ENCODE measurements around the gene SNX27.
"Not testable (repeated sequence)": the region's sequence is repeated elsewhere in the genome, so short reads cannot be mapped to it uniquely, and the experiment has no call there.

SNX27 gene

DNA sequence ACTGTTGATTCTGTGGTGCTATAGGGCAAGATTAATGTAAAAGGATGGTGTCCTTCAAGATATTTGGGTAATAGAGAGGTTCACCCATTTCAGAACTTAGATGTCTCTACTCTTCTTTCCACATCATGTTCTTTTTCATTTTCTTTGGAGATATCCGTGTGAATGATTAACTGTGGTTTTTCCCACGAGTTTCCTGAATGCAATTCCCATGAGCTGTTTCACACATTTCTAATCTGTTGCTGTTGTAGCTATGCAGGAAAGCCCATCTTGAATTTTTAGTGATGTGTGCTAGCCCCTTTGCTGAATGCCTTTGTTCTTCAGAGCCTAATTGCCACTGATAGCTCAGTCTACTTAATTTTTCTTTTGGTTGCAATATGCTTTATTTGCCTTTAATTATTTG, 27.6 kb downstream of the SNX27 start:
- DNase-seq (ENCODE audit: low read depth), result no peak

DNA sequence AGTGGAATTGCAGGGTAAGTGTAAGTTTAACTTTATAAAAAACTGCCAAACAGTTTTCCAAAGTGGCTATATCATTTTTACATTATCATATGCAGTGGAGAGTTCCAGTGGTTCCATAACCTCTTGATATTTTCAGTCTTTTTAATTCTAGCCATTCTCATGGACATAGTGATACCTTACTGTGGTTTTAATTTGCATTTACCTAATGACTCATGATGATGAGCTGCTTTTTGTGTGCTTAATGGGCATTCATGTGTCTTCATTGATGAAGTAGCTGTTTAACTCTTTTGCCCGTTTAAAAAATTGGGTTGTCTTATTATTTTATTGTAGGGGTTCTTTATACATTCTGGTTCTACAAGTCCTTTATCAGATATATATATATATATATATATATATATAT, 29.4 kb downstream of the SNX27 start:
- DNase-seq (ENCODE audit: low read depth), result no peak

DNA sequence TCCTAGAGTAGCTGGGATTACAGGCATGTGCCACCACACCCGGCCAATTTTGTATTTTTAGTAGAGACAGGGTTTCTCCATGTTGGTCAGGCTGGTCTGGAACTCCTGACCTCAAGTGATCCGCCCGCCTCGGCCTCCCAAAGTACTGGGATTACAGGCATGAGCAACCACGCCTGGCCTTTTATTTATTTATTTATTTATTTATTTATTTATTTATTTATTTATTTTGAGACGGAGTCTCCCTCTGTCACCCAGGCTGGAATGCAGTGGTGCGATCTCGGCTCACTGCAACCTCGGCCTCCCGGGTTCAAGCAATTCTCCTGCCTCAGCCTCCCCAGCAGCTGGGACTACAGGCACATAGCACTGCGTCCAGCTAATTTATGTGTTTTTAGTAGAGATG, 31.2 kb downstream of the SNX27 start:
- not testable (repeated sequence) for DNase-seq (ENCODE audit: low read depth)

DNA sequence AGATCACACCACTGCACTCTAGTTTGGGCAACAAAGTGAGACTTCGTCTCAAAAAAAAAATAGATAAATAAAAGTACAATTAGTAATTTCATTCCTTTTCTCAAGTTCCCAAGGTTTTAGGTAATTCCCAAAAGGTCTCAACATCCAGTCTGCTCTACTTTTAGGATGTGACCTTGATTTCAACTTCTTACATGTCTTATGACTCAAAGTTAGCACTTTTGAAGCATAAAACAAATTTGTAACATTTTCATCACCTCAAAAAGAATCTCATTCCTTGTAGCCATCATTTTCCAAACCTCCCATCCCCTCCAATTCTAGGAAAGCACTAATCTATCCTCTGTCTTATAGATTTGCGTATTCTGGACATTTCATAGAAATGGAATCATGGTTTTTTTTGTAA, 32.2 kb downstream of the SNX27 start:
- DNase-seq (ENCODE audit: low read depth), result no peak

DNA sequence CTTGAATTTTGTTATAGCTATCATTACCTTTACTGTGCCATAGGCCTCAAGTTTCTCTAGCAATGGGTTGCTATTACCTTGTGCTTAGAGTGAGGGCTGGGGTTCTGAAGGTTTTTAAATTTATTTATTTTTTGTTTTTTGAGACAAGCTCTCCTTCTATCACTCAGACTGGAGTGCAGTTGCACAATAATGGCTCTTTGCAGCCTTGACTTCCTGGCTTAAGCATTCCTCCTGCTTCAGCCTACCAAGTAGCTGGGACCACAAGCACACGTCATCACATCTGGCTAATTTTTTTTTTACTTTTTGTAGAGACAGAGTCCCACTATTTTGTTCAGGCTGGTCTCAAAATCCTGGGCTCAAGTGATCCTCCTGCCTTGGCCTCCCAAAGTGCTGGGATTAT, 41.5 kb downstream of the SNX27 start:
- no peak for DNase-seq (ENCODE audit: low read depth)

DNA sequence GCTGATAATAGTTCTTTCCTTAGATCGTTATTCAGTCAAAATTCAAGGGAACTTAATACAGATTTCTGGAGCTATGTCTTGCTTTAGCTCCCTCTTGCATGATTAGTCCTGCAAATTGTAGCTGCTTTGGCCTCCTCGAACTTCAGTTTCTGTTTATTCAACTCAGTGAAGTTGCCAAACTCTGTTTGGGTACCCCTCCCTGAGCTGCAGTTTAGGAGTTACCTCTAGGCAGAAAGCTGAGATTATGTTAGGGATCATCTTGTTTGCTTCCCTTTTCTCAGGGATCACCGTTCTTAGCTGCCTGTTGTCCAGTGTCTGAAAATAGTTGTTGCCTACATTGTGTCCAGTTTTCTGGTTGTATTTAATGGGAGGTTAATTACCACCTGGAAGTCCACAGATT, 43.5 kb downstream of the SNX27 start:
- no peak for DNase-seq (ENCODE audit: low read depth)

DNA sequence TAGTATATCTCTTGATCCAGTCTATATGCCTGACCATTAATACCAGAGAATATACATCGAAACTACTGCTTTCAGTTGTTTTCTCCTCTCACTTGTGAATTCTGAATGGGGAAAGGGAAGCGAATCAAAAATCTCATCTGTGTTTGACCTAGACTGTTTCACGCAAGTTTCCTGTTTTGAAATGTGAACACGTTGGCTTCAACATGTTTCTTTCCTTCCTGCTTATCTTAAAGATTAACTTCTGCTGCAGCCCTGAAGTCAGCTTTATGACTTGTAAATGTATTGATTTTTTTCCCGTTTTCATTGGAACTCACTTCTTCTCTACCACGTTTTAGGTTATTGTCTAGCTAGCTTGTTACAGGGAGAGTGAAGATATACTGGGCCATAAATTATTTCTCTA, 49.9 kb downstream of the SNX27 start:
- DNase-seq (ENCODE audit: low read depth), result no peak

DNA sequence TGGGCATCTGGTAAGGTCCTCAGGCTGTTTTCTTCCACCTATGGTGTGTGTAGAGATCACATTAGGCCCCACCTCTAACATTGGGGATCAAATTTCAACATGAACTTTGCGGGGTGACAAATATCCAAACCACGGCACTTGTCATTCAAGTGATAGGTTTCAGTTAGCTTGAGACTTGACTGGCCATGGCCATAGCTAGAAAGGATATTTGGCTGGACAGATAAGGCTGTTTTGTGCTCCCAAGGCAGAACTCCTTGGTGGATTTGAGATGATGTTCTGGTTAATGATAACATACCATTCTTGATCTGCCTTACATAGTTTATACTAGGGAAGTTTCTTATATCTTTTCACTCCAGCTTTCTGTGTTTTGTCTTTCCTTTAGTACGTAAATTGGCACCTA, 56.2 kb downstream of the SNX27 start:
- no peak for DNase-seq (ENCODE audit: low read depth)

DNA sequence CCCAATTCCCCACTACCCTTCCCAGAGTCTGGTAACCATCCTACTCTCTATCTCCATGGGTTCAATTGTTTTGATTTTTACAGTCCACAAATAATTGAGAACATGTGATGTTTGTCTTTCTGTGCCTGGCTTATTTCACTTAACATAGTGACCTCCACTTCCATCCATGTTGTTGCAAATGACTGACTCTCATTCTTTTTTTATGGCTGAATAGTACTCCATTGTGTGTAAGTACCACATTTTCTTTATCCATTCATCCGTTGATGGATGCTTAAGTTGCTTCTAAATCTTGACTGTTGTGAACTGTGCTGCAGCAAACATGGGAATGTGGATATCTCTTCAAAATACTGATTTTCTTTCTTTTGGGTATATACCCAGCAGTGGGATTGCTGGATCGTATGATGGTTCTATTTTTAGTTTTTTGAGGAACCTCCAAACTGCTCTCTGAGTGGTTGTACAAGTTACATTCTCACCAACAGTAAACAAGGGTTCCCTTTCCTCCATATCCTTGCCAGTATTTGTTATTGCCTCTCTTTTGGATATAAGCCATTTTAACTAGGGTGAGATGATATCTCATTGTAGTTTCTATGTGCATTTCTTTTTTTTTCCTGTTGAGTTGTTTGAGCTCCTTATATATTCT, 58.3 kb downstream of the SNX27 start:
- not testable (repeated sequence) for DNase-seq (ENCODE audit: low read depth)

DNA sequence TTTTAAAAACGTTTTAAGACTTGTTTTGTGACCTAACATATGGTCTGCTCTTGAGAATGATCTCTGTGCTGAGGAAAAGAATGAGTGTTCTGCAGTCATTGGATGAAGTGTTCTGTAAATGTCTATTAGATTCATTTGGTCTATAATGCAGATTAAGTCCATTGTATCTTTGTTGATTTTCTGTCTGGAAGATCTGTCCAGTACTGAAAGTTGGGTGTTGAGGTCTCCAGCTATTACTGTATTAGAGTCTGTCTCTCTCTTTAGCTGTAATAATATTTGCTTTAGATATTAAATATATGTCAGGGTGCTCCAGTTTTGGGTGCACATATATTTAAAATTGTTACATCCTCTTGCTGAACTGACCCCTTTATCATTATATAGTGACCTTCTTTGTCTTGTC, 61.6 kb downstream of the SNX27 start:
- DNase-seq (ENCODE audit: low read depth), result no peak

DNA sequence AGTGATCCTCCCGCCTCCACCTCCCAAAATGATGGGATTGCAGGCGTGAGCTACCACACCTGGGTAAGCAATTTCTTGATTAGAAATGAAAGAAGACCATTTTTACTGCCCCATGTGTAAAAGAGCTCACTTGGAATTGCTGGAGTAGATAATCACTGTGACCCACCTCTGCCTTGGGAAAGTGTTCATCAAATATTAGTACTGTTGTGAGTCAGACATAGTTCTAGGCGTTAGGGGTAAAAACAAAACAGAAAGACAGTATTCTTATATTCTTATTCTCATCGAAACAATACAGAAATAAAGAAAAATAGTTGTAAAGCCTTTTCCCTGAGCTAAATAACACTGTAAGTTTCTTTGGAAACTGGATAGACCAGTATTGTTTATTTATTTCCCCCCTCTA, 68.5 kb downstream of the SNX27 start:
- DNase-seq (ENCODE audit: low read depth), result no peak

DNA sequence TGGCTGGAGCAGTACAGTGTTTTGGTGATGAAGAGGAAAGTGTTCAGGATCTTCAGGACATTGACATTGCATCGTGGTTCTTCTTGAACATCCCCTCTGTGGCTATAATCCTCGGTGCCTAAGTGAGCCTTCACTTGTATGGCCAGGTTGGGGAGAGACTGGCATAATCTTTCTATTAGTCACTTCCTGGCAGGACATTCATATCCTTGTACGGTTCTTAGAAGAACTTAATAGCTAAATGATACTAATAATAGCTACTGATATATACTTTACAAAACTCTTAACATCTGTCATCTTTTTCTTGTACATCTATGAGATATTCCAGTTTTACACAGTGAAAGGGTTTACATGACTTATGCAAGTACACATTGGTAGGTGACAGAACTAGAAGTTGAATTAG, 69.0 kb downstream of the SNX27 start:
- no peak for DNase-seq (ENCODE audit: low read depth)

DNA sequence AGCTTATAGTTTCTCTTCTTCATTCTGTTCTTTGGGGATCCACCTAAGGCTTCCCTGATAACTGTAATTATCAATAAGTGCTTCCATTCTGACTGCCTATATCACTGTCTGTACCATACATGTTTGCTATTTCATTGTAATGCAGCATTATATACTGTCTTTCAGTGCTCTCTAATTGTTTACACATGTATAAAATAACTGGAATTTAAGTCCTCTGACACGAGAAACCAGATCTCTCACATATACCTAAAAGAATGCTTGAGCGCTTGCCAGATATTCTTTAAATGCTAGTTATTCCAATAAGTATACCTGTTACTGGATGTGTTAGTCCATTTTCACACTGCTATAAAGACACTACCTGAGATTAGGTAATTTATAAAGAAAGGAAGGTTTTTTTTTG, 70.1 kb downstream of the SNX27 start:
- no peak for DNase-seq (ENCODE audit: low read depth)

DNA sequence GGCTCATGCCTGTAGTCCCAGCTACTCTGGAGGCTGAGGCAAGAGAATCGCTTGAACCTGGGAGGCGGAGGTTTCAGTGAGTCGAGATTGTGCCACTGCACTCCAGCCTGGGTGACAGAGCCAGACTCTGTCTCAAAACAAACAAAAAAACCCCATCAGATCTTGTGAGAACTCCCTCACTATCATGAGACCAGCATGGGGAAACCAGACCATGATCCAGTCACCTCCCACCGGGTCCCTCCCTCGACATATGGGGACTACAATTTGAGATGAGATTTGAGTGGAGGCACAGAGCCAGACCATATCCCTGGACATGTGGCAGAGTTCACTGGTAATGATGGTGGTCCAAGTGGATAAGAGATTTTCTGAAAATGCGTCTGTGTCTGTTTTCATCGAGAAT, 71.1 kb downstream of the SNX27 start:
- DNase-seq (ENCODE audit: low read depth), result not testable (repeated sequence)

DNA sequence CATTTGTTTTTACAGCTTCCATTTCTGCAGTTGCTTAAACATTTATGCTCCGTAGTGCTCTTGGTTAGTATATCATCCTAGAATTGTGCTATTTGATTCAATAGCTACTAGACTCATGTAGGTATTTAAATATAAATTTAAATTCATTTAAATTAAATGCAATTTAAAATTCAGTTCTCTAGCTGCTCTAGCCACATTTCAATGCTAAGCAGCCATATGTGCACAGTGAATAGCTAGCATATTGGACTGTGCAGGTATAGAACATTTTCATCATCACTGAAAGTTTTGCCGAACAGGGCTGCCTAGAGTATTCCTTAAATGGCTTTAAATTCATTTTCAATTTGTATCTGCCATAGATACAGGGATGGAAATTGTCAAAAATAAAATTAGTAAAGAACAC, 72.3 kb downstream of the SNX27 start:
- DNase-seq (ENCODE audit: low read depth), result no peak

DNA sequence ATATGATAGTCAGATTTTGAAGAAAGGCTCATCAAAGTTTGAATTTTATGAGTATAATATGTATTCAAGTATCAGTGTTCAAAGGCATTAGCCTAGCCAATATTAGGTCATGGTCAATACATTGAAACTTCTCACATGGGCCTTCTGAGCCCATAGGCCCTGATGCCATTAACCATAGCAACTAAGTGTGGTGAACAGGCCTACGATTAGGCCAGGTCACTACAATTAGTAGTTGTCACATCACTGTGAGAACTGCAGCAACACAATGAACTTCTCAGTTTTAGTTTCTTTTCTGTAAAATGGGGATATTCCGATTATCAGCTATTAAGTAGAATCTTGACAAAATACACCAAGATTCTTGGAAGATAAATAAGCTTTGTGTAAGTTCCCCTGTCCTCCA, 74.7 kb downstream of the SNX27 start:
- no peak for DNase-seq (ENCODE audit: low read depth)

DNA sequence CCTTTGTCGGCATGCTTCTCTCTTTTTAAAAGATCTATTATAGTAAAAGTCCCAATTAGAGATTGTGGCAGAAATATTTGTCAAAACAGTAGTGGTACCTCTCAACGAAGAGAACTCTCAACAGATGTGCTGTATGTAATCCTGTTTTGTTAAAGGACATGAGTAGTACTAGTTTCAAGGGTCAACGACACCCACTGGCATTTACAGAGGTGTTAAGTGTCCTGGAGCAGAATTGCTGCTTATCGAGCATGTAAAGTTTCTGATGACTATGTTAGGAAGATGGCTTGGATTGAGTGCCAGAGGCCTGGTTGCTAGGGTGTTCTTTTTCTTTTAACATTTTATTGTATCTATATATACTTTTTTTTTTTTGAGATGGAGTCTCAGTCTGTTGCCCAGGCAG, 77.6 kb downstream of the SNX27 start:
- DNase-seq (ENCODE audit: low read depth), result no peak

DNA sequence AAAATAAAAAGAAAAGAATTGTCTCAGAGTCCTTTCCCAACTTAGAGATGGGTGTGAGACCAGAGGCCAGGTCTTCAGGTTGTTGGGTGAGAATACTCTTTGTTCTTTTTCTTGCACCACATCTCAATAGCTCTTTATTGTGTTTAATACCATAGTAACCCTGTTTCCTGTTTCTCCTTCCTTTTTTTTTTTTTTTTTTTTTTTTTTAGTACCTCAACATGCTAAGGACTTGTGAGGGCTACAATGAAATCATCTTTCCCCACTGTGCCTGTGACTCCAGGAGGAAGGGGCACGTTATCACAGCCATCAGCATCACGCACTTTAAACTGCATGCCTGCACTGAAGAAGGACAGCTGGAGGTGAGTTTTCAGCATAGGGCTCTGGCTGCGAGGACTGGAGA, 80.4 kb downstream of the SNX27 start:
- no peak for DNase-seq (ENCODE audit: low read depth)

DNA sequence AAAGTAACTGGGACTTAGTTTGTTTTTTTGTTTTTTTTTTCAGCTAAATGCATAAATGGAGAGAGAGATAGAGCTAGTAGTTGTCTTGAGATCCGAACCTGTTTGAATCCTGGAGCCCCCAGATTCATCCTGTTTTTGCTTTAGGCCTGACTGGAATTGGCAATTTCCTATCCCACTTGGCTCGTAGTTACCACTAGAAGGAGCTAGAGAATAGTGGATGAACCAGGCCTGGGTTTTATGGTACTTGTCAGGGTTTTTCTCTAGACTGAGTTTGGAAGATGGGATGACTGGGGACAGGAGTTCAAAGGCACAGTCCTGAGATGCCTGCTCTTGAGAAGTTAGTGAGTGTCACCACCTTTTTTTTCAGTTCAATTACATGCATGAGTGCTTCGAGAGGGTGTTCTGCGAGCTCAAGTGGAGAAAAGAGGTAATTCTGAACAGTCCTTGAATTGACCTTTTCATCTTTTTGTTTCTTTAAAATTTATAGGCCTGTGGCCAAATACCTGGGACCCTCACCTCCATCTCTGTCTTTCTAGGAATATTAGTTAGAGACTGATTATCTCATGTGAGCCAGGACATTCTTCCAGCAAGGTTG, 81.3 kb downstream of the SNX27 start:
- DNase-seq (ENCODE audit: low read depth), result no peak

DNA sequence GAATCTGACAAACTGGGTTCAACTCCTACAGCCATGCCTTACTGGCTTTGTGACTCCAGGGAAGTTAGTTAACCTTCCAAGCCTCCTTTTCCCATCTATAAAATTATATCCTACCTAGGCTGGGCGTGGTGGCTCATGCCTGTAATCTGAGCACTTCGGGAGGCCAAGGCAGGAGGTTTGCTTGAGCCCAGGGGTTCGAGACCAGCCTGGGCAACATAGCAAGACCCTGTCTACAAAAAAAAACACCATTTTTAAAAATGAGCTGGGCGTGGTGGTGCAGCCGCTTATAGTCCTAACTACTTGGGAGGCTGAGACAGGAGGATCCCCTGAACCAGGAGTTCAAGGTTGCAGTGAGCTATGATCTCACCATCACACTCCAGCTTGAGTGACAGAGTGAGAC, 89.7 kb downstream of the SNX27 start:
- DNase-seq (ENCODE audit: low read depth), result no peak

DNA sequence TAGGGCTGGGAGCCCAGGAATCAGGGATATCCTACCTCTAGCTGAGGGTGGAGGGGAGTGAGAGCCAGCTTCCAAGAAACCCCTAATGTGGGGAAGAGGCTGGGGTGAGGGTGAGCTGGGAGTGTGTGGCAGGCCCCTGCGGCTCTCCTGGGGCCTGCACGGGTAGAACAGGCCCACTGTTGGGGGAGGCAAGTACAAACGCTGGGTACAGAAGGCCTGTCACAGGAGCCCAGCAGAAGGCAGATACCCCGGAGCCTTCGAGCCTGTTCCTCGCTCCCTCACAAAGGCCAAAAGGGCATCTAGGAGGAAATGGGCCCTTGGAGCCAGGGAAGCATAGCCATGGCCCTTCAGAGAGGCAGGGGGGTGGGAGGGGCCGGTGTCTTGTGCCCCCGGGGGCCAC, 91.1 kb downstream of the SNX27 start:
- DNase-seq (ENCODE audit: low read depth), result no peak

DNA sequence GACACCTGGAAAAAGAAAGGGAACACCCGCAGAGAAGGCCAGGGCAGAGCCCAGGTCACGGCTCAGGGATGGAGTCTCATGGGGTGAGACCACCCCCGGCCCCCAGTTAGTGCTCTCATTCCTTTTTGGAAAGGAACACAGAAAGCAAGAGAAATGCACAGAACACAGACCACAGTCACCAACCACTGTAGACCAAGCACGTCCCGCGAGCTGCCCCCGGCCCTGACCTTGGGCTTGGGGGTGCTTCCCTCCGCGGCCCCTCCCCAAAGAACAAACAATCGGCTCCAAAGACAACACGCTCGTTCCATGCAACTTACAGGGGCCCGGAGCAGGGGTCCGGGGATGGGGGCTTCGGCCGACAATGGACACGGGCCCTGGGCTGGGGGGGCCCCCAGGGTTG, 92.0 kb downstream of the SNX27 start:
- no peak for DNase-seq (ENCODE audit: low read depth)

DNA sequence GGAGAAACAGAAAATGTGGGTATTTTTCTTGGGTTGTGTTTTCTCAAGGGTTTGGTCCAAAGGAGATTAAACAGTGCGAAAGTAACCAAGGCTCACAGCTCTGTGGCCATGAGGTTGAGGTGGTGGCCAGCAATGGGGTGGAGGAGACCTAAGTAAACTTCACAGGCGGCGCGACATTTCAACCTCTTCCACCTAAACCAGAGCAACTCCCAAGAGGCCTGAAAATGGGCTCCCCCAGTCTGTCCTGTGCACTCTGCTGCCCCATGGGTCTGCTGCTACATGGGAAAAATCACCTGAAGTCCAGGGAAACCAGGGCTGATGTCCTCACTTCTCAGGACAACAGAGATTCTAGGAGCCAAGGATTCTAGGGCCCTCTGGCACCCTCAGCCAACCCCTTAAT, 92.4 kb downstream of the SNX27 start:
- no peak for DNase-seq (ENCODE audit: low read depth)

DNA sequence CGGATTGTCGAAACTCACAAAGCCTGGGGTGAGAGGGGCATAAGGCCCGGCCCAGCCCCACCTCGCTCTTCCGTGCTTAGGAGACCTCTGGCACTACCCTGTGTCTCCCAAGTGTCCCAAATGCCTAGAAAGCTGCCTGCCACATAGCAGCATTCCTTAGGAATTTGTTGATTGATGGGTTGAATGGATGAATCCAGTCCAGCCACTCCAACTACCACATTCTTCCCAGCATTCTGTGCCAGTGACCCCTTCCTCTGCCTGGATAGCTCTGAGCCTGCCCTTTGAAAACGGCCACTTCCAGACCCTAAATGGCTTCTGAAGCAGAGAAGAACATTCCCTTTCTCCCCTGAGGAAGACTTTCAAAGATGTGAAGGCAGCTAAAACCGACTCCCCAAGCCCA, 93.3 kb downstream of the SNX27 start:
- DNase-seq (ENCODE audit: low read depth), result no peak

All from stimulated activated CD8-positive, alpha-beta memory T cell treated with anti-CD3 and anti-CD28 coated beads, Interleukin-12 subunit alpha, Interleukin-12 subunit beta, amount 100 ng/mL, for 4 hours (primary cell).